K562 (cell line): ENCODE results near the gene RBPJ. TPM values are rescaled to one million over a fixed set of nuclear protein-coding genes. Genes with fewer than 3 reads are reported as not detected.

Experiments used
- CREB1 ChIP-seq, 2 experiments: sonication (generic) in 1 of 2; formaldehyde crosslinking in 1 of 2; IDR thresholded peaks; 2 replicates each; pipeline versions ENCODE4 v1.6.1 to v1.8.0; 2012 to 2022; ENCODE audit warnings: inconsistent platforms in 1 of 2, mild to moderate bottlenecking in 1 of 2, missing genetic modification reagents in 1 of 2, moderate library complexity in 1 of 2
- EHMT2 ChIP-seq: fragments of 450-650 bp; IDR thresholded peaks from 2 replicates; pipeline ENCODE4 v1.6.1; 2018; ENCODE audit warnings: antibody characterized with exemption
- LEF1 ChIP-seq: fragments of 450-650 bp; IDR thresholded peaks from 2 replicates; pipeline ENCODE4 v1.6.1; 2016; ENCODE audit warnings: mild to moderate bottlenecking
- MED1 ChIP-seq: sonication (generic); formaldehyde crosslinking; IDR thresholded peaks from 2 replicates; pipeline ENCODE4 v1.8.1; 2023; ENCODE audit warnings: missing genetic modification reagents, borderline replicate concordance
- NR4A1 ChIP-seq, 2 experiments: fragments of 250-450 bp in 1 of 2; fragments of 450-650 bp in 1 of 2; sonication (Bioruptor Pico) in 1 of 2; IDR thresholded peaks; 2 replicates each; pipeline versions ENCODE4 v1.4.0 to v1.6.1; 2016 to 2020; ENCODE audit warnings: mild to moderate bottlenecking in 2 of 2, missing compliant biosample characterization in 1 of 2, missing genetic modification characterization in 1 of 2, moderate library complexity in 1 of 2
- NRF1 ChIP-seq, 2 experiments: fragments of 450-650 bp; IDR thresholded peaks in 1 of 2; conservative IDR thresholded peaks in 1 of 2; 2 replicates each; pipeline ENCODE4 v1.6.1; 2014; ENCODE audit warnings: mild to moderate bottlenecking in 2 of 2
- POLR2A ChIP-seq: fragments of 450-650 bp; conservative IDR thresholded peaks from 2 replicates; pipeline ENCODE4 v1.6.1; 2016
- PRMT5 ChIP-seq: sonication (generic); formaldehyde crosslinking; IDR thresholded peaks from 2 replicates; pipeline ENCODE4 v1.5.0; 2020; ENCODE audit warnings: missing genetic modification reagents
- RBM22 ChIP-seq: fragments of 200-400 bp; formaldehyde crosslinking; IDR thresholded peaks from 2 replicates; pipeline ENCODE4 v1.6.1; 2018; ENCODE audit warnings: low read length, low read depth; ENCODE audit not compliant: poor library complexity, severe bottlenecking
- RFX5 ChIP-seq: IDR thresholded peaks from 2 replicates; pipeline ENCODE4 v1.6.1; 2011; ENCODE audit warnings: low read depth, mild to moderate bottlenecking, improper control_type of control experiment, low read length
- SAP30 ChIP-seq: fragments of 200-600 bp; sonication (generic); IDR thresholded peaks from 2 replicates; pipeline ENCODE4 v1.6.1; 2012; ENCODE audit warnings: borderline replicate concordance, low read depth, mild to moderate bottlenecking, moderate library complexity, low read length, control low read depth, inconsistent platforms; ENCODE audit not compliant: insufficient read depth, poor library complexity, severe bottlenecking
- SLC30A9 ChIP-seq: fragments of 250-450 bp; sonication (Bioruptor Pico); IDR thresholded peaks from 2 replicates; pipeline ENCODE4 v1.8.0; 2022; ENCODE audit warnings: mild to moderate bottlenecking, moderate library complexity
- SMAD2 ChIP-seq: fragments of 150-350 bp; IDR thresholded peaks from 2 replicates; pipeline ENCODE4 v1.6.1; 2014; ENCODE audit warnings: low read depth, mild to moderate bottlenecking, low read length
- XRCC4 ChIP-seq: IDR thresholded peaks from one replicate; pipeline ENCODE4 v1.6.1; 2011; ENCODE audit not compliant: insufficient read depth, insufficient read length; ENCODE audit errors: extremely low read depth
- ZFPM2 ChIP-seq: fragments of 250-450 bp; sonication (Bioruptor Pico); IDR thresholded peaks from 2 replicates; pipeline ENCODE4 v1.5.1; 2022; ENCODE audit warnings: mild to moderate bottlenecking
- ZNF232 ChIP-seq: sonication (generic); formaldehyde crosslinking; IDR thresholded peaks from 2 replicates; pipeline ENCODE4 v1.8.0; 2022; ENCODE audit warnings: mild to moderate bottlenecking, missing genetic modification reagents
- polyA plus RNA-seq, 8 experiments: library from polyadenylated mRNA; depleted of rRNA in 4 of 8; stranded (reverse) in 5 of 8; unstranded in 3 of 8; fragments of >200 nt; fragmentation: Nextera tagmentation in 2 of 8; fragmentation: Illumina TruSeq in 1 of 8; extraction: Ambion mirVana in 2 of 8; extraction: Trizol in 1 of 8; gene quantifications; 2 replicates each; pipeline versions ENCODE4 v1.2.1 to v1.2.3, GENCODE V29; 2011 to 2014; ENCODE audit warnings: inconsistent platforms in 1 of 8, missing spikeins in 1 of 8
- total RNA-seq, 7 experiments: library from RNA; depleted of rRNA in 6 of 7; stranded (reverse); fragments of >200 nt in 6 of 7; fragmentation: Illumina TruSeq in 2 of 7; extraction: Trizol in 2 of 7; gene quantifications; 2 replicates each; pipeline versions ENCODE4 v1.2.1 to v1.2.3, GENCODE V29; 2011 to 2021; ENCODE audit warnings: low replicate concordance in 1 of 7
- TF ChIP-seq, protein P1 (sequence below): fragments of 450-650 bp; IDR thresholded peaks from 2 replicates; pipeline ENCODE4 v1.6.1; 2017; ENCODE audit warnings: antibody characterized with exemption, mild to moderate bottlenecking
- TF ChIP-seq, protein P2 (sequence below): sonication (generic); formaldehyde crosslinking; IDR thresholded peaks from 2 replicates; pipeline ENCODE4 v1.8.0; 2022; ENCODE audit warnings: missing genetic modification reagents, mild to moderate bottlenecking, borderline replicate concordance
- TF ChIP-seq, protein P3 (sequence below): fragments of 450-650 bp; IDR thresholded peaks from 2 replicates; pipeline ENCODE4 v1.7.0; 2016; ENCODE audit warnings: borderline replicate concordance
- TF ChIP-seq, protein P4 (sequence below): sonication (generic); IDR thresholded peaks from 2 replicates; pipeline ENCODE4 v1.6.1; 2016

The RBPJ gene
- total and polyA plus RNA-seq, 9 of the 15 experiments (the other 6 are each of a cell fraction or from before 2014, with no cell fraction given): 17.2 to 49.4 (median 33.8) TPM

DNA sequence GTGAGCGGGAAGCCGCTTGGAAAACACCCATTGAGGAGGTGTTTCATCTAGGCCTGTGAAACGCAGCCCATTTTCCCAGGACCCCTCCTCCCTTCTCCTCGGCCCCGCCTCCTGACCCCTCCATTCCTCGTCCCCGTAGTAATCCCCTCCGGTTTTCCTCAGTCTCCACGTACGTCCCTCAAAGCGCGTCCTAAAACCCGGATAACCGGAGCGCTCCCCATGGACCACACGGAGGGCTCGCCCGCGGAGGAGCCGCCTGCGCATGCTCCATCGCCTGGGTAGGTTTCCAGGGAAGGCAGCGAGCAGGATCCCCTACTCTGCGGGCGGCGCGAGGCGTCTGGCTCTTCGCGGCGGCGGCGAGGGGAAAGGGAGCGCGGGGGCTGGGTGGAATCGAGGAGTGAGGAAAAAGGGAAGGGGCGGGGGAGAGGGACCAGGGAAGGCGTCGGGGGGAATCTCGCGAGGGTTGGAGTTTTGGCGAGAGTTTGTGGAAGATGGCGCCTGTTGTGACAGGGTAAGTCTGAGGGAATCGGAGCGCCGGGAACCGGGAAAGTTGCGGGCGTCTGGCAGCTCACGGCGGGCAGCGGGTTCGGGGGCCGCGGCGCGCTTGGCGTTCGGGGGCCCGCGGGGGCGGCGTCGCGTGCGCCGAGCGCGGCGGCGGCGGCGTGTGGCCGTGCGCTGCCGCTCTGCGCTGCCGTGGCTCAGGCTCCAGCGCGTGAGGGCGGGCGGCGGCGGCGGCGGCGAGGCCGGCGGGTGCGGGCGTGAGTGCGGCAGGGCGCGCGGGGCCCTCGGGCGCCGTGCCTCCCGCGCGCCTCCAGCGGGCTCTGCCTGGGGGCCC is at the start of gene RBPJ (continued):
- TF ChIP-seq RFX5: 0 out of 2 replicates have a peak, but pooled peaks have one; percentile 29
- no peak for TF ChIP-seq SMAD2
- TF ChIP-seq RBM22: no peak
- TF ChIP-seq ZNF232: no peak
- TF ChIP-seq SLC30A9 (CRISPR knock-in tag): no peak
- TF ChIP-seq CREB1 (IDR thresholded peaks at IDR 0.05): no peak
- TF ChIP-seq CREB1 (CRISPR knock-in tag; IDR thresholded peaks at IDR 0.05): peak; percentile 64; the same call in 1 of the 2 replicates
- TF ChIP-seq, protein P1, sequence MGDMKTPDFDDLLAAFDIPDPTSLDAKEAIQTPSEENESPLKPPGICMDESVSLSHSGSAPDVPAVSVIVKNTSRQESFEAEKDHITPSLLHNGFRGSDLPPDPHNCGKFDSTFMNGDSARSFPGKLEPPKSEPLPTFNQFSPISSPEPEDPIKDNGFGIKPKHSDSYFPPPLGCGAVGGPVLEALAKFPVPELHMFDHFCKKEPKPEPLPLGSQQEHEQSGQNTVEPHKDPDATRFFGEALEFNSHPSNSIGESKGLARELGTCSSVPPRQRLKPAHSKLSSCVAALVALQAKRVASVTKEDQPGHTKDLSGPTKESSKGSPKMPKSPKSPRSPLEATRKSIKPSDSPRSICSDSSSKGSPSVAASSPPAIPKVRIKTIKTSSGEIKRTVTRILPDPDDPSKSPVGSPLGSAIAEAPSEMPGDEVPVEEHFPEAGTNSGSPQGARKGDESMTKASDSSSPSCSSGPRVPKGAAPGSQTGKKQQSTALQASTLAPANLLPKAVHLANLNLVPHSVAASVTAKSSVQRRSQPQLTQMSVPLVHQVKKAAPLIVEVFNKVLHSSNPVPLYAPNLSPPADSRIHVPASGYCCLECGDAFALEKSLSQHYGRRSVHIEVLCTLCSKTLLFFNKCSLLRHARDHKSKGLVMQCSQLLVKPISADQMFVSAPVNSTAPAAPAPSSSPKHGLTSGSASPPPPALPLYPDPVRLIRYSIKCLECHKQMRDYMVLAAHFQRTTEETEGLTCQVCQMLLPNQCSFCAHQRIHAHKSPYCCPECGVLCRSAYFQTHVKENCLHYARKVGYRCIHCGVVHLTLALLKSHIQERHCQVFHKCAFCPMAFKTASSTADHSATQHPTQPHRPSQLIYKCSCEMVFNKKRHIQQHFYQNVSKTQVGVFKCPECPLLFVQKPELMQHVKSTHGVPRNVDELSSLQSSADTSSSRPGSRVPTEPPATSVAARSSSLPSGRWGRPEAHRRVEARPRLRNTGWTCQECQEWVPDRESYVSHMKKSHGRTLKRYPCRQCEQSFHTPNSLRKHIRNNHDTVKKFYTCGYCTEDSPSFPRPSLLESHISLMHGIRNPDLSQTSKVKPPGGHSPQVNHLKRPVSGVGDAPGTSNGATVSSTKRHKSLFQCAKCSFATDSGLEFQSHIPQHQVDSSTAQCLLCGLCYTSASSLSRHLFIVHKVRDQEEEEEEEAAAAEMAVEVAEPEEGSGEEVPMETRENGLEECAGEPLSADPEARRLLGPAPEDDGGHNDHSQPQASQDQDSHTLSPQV: no peak
- TF ChIP-seq SAP30: no peak
- TF ChIP-seq POLR2A: peak; percentile 82
- TF ChIP-seq, protein P2, sequence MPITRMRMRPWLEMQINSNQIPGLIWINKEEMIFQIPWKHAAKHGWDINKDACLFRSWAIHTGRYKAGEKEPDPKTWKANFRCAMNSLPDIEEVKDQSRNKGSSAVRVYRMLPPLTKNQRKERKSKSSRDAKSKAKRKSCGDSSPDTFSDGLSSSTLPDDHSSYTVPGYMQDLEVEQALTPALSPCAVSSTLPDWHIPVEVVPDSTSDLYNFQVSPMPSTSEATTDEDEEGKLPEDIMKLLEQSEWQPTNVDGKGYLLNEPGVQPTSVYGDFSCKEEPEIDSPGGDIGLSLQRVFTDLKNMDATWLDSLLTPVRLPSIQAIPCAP: no peak
- TF ChIP-seq, protein P3, sequence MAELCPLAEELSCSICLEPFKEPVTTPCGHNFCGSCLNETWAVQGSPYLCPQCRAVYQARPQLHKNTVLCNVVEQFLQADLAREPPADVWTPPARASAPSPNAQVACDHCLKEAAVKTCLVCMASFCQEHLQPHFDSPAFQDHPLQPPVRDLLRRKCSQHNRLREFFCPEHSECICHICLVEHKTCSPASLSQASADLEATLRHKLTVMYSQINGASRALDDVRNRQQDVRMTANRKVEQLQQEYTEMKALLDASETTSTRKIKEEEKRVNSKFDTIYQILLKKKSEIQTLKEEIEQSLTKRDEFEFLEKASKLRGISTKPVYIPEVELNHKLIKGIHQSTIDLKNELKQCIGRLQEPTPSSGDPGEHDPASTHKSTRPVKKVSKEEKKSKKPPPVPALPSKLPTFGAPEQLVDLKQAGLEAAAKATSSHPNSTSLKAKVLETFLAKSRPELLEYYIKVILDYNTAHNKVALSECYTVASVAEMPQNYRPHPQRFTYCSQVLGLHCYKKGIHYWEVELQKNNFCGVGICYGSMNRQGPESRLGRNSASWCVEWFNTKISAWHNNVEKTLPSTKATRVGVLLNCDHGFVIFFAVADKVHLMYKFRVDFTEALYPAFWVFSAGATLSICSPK: no peak
- TF ChIP-seq ZFPM2: no peak
- TF ChIP-seq EHMT2: no peak
- TF ChIP-seq, protein P4, sequence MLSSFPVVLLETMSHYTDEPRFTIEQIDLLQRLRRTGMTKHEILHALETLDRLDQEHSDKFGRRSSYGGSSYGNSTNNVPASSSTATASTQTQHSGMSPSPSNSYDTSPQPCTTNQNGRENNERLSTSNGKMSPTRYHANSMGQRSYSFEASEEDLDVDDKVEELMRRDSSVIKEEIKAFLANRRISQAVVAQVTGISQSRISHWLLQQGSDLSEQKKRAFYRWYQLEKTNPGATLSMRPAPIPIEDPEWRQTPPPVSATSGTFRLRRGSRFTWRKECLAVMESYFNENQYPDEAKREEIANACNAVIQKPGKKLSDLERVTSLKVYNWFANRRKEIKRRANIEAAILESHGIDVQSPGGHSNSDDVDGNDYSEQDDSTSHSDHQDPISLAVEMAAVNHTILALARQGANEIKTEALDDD: 0 out of 2 replicates have a peak, but pooled peaks have one; percentile 27
- TF ChIP-seq PRMT5 (CRISPR knock-in tag): no peak
- no peak for TF ChIP-seq LEF1
- TF ChIP-seq NR4A1 (CRISPR knock-in tag; IDR thresholded peaks at IDR 0.05): no peak
- no peak for TF ChIP-seq NR4A1 (tag; IDR thresholded peaks at IDR 0.05)
- no peak for TF ChIP-seq MED1 (CRISPR knock-in tag)
- TF ChIP-seq XRCC4: no peak
- TF ChIP-seq NRF1 (conservative IDR thresholded peaks at IDR 0.05 in 1 of 2, IDR thresholded peaks at IDR 0.05 in 1 of 2): peak; percentile 93 to 94
